ENCODE results near the gene ZNF282. TPM values are rescaled to one million over a fixed set of nuclear protein-coding genes. Genes with fewer than 3 reads are reported as not detected.

ZNF282 gene
- polyA plus RNA-seq (ENCODE audit: insufficient read length), result 21.7 TPM

GRCh38 chr7:149195180-149196150 is at the start of gene ZNF282:
Gene ZNF282 (plus strand): TSS chr7:149195546. CDS start chr7:149195590, 44 bp downstream.
- peak; percentile 88 for DNase-seq

DNA sequence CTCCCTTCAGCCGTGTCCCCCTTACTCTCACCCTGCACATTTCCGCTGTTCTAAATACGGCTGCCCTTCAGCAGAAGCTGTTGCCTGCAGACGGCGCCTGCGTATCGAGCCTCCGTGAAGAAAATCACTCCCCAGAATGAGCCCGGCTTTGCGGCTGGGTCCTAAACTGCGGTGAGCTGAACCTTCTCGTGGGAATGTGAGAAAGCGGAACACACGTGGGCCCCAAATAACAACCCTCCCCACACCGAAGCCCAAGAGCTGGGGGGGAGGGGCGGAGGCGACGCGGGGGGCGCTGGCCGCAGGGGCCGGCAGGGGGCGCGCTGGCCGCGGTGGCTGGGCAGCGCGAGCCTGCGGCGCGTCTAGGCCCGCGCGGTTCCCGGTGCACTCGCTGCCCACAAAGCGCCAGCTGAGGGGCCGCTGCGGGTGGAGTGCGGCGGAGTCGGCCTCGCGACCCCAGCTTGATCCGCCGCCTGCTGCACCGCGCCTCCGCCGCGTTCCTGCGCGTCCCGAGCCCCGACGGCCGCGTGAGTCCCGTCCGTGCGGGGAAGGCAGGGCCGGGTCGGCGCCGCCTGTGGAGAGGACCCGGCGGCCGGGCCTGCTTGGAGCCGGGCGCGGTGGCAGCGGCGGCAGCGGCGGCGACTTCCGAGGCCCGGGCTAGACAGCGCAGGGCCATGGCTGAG is 48.1 kb upstream of the ZNF282 start, which contains the start of gene ZNF398:
TSS of gene ZNF398 (plus strand) at position 382 of the 680 bp plus-strand sequence. CDS start at position 672, 290 bp downstream.
- peak; percentile 88 for DNase-seq

DNA sequence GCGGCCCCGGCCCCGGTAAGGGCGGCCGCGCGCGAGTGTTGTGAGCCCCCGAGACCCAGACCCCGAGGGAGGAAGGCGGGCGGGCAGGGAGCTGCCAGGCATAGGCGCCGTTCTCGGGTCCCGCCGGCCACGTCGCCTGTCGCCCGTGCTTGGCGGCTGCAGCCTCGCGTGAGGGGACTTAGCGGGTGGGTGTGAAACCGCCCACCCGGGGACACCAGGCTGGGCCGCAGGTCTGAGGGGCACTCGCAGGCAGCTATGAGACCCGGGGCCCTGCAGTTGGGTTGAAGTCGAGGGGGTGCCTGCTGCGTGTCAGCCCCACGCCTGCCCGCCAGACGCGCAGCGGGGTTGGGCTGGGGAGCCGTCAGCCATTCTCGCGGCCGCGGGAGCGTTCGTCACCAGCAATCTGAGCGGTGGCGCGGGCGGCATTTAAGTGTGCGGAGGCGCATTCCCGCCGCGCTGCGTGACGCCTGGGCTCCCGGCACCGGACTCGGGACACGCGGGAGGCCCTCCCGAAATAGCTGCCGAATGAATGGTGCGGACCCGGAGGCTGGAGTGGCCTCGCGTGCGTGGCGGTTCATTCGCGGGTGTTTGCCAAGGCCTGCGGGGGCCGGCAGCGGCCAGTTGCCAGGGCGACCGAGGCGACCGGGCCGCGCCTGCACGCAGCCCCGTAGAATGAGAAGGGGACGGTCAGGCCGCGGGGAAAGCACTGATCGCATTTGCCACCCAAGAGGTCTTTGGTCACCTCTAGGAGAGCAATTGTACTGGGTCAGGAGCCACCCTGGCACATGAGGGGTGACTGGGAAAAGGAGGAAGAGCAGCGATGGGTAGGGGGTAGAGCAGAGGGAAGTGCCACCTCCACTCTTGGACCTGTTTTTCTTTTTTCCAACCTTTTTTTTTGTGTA is 47.3 kb upstream of the ZNF282 start:
- DNase-seq, result peak; percentile 42

DNA sequence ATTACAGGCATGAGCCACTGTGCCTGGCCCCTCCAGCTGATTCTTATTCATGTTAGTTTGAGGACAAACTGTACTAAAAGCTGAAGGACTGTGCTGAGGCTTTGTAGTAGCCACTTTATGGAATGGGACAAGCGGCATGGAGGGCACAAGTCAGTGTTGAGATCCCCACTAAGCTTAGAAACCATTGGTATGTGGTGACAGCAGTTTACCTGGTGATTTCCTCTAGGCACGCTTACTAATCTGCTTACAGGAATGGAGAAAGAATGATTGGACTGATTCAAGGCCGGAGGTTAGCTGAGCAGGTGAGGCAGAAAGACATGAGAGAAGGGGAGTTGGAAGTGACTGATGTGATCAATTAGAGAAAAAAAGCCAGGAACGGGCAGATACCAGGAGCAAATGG is 44.4 kb upstream of the ZNF282 start:
- DNase-seq, result no peak

GRCh38 chr7:149153346-149153745 is 42.0 kb upstream of the ZNF282 start:
- no peak for DNase-seq

DNA sequence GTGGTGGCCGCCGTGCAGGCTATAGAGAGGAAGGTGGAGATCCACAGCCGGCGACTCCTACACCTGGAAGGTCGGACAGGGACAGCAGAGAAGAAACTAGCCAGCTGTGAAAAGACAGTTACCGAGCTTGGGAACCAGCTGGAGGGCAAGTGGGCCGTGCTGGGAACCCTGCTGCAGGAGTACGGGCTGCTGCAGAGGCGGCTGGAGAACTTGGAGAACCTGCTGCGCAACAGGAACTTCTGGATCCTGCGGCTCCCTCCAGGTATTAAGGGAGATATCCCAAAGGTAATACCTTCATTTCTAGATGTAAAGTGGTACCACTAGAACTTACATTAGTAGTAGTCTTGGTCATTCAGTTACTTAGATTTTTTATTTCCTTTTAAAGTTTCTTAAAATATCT is 41.3 kb upstream of the ZNF282 start:
- DNase-seq, result no peak

DNA sequence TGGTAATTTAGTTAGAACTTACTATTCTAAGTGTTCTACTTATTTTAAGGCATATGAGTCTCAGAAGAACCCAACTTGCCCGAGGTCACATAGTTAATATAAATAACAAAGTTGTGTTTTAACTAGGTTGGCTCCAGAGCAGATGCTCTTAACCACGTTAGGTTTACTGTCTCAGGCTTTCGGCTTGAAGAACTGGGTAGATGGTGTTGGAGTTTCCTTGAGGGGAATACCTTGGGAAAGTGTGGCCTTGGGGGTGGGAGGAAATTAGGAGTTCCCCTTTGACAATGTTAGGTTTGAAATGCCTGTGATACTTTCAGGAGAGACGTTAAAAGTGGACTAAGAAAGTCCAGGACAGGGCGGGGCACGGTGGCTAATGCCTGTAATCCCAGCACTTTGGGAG is 38.4 kb upstream of the ZNF282 start:
- no peak for DNase-seq

DNA sequence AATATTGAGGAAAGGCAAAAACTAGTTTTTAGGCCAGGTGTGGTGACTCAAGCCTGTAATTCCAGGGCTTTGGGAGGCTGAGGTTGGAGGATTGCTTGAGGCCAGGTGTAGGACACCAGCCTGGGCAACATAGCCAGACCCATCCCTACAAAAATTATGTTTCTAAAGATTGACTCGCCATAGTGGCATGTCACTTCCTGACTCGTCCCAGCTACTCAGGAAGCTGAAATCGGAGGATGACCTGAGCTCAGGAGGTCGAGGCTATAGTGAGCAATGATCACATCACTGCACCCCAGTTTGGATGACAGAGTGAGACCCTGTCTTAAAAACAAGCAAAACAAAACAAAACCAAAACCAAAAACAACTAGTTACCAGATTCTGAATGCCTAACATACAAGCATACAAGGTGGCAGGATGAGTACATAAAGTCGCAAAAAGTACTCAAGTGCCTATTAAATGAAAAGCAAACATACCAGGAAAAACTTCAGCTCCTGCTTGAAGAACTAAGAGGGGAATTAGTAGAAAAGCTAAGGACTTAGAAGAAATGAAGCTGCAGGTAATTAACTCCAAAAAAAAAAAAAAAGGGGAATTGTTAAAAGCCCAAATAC is 34.0 kb upstream of the ZNF282 start:
- no peak for DNase-seq

GRCh38 chr7:149166142-149166541 is 29.2 kb upstream of the ZNF282 start:
- DNase-seq, result no peak

GRCh38 chr7:149166630-149167352 is 28.6 kb upstream of the ZNF282 start:
- DNase-seq, result no peak

- no peak for DNase-seq
Measured at GRCh38 chr7:149171892-149172533, 23.3 kb upstream of the ZNF282 start.

GRCh38 chr7:149172534-149172920 is 22.8 kb upstream of the ZNF282 start:
- DNase-seq, result no peak

DNA sequence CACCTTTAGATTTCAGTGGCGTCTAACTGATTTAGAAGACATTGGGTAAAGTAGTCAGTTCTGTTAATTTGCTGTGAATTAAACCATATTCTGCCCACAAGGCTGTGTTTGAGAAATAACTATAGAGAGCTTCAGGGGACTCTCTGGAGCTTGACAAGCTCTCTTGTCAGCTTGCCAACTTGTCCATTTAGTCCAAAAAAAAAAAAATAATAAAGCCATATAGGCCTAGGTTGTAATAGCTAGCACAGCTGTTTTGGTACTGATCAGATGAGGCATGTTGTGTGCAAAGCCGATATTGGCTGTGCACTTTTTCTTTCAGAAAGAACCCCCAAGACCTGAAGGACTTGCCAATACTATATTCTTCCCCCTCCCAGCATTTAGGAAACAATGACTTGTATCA is 20.2 kb upstream of the ZNF282 start:
- DNase-seq, result no peak

GRCh38 chr7:149179241-149179640 is 16.1 kb upstream of the ZNF282 start:
- DNase-seq, result no peak

DNA sequence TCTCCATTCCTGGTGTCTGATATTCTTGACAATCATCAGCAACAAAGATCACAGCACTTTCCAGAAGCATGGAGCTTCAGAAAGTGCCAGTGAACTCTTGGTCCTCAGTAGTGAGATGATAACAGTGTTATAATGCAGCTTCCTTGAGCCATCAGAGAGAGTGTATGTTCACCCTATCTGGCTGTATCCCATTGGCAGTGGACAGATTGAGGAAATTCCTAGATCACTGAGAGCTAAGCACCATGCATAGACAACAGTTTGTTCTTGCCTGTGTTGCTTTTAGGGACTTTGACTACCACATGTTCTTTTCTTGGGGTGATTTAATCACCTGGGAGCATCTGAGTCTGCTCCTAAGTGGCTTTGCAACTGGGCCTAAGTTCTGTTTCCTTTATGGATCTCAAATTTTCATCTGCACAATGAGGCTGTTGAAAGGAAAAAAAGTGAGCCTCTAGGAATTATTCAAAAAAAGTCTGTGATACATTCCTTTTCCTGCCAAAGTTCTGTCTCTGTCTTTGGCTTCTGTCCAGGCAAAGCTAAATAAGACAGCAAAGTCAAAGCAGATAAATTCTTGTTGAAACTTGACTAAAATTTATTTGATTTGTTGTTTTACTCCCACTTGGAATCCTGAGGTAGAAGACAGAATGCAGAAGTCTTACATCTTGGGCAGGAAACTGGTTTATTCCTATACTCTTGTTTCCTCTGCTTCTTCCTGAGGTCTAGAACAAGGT is 14.5 kb upstream of the ZNF282 start:
- no peak for DNase-seq

DNA sequence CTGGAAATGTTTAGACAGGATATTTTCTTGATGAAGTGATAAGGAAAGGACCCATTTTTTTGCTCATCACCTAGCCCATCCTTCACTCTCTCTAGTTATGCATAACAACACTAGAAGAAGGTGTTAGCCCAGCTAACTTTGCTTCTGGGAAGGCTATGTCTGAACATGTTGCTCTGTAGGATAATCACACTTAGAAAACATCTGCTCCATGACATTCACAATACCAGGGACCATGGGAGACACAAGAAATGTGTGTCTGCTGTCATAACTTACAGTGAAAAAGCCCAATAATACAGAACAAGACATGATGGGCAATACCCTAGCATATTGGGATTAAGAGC is 13.9 kb upstream of the ZNF282 start:
- no peak for DNase-seq

DNA sequence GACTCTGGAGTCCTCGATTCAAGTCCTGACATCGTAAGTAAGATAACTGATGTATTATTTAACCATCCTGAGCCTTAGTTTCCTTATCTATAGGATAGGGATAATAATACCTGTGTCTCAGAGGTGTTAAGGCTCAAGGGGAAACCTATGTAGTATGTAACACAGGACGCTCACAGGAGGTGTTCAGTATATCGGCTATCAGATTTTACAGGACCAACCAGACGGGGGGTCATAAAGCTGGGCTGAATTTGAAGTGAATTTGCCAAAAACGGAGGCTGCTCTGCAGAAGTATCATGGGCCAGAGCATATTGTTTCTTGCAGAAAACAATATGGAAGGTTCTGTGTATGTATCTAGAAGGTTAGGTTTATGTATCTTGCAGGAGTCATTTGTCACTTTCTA is 11.1 kb upstream of the ZNF282 start:
- DNase-seq, result no peak

- DNase-seq, result no peak
Measured at GRCh38 chr7:149188213-149188612, 7.1 kb upstream of the ZNF282 start.

- no peak for DNase-seq
Measured at GRCh38 chr7:149188637-149189259, 6.6 kb upstream of the ZNF282 start.

DNA sequence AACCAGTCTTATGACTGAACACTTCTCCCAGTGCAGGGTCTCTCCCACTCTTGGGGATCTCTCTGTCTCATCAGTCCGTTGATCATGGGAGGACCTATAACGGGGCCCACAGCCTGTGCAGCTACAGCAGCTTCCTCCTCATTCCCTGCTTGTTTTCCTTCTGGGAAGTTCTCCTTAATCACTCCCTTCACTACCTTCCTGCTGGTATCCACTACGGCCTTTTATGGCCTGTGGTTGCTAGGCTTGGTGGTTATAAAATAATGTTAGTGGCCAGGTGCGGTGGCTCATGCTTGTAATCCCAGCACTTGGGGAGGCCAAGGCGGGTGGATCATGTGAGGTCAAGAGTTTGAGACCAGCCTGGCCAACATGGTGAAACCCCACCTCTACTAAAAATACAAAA is 3.5 kb upstream of the ZNF282 start:
- DNase-seq, result no peak
